Amniotic stem cell (primary cell): ENCODE measurements around the gene NDRG3.
A peak's percentile ranks its signal among the peaks of the same experiment; 100 is the strongest.
"Not testable (repeated sequence)": the region's sequence is repeated elsewhere in the genome, so short reads cannot be mapped to it uniquely, and the experiment has no call there.

Experiments
- DNase-seq: peaks from one replicate; lab custom pipeline; 2025; lab: John Stamatoyannopoulos, UW

Gene NDRG3

GRCh38 chr20:36760647-36761046 lies 14.8 kb upstream of the NDRG3 start:
- DNase-seq: no peak

GRCh38 chr20:36758276-36758675 lies 12.4 kb upstream of the NDRG3 start:
- DNase-seq: no peak

DNA sequence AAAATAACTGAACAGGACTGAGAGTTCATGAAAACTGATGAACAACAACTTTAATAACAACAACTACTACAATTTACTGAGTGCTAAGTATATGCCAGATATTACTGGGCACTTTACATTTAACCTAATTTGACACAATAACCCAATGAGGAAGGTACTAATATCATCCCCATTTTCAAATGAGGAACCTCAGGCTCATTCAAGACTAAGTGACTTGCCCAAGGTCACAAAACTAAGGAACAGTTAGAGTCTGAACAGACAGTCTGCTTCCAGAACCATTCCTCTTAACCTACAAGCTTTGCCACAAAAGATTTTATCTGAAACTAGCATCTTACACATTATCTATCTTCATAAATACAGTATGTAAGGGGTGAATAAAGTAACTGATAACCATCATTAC lies 10.6 kb upstream of the NDRG3 start:
- DNase-seq: no peak

GRCh38 chr20:36754656-36755222 lies 8.8 kb upstream of the NDRG3 start:
- peak; percentile 49 for DNase-seq

DNA sequence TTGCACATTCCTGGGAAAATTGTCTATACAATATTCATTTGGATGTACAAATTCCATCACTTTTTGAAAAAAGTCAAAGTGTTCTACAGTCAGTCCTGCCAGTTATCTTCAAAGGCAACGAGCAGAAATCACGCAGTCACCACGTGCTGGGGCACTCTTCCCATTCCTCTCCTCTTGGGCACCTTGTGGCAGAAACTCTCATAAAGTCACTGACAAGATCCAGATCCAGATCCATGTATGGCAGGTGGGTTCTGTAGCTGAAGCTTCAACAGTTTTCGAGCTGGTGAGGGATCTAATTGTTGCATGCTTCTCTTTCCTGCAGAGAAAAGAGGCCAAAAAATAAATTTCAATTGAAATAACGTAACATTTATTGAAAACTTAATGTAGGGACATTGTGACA lies 6.7 kb upstream of the NDRG3 start:
- no peak for DNase-seq

GRCh38 chr20:36745234-36745926 lies 510 bp downstream of the NDRG3 start:
- no peak for DNase-seq

DNA sequence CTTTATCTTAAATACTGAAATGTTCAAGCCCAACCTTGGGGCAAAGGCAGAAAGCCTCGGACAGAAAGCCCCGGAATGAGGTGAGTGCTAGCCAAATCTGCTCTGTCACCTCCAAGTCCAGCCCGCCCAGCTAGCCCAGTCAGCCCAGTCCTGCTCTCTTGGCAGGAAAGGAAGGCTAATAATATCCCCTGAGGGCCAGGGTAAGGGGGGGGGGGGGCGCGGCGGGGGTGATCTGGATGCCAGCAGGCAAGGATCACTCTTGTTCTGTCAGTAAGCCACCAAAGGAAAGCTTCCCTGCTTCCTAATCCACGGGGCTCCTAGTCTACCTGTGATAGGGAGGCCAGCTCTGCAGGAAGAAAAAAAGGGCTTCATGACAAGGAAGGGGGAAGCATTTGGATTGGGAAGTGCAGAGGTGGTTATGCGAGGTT lies 1.1 kb downstream of the NDRG3 start:
- no peak for DNase-seq

GRCh38 chr20:36744243-36744642 lies 1.6 kb downstream of the NDRG3 start:
- DNase-seq: no peak

GRCh38 chr20:36742558-36742957 lies 3.3 kb downstream of the NDRG3 start:
- DNase-seq: no peak

DNA sequence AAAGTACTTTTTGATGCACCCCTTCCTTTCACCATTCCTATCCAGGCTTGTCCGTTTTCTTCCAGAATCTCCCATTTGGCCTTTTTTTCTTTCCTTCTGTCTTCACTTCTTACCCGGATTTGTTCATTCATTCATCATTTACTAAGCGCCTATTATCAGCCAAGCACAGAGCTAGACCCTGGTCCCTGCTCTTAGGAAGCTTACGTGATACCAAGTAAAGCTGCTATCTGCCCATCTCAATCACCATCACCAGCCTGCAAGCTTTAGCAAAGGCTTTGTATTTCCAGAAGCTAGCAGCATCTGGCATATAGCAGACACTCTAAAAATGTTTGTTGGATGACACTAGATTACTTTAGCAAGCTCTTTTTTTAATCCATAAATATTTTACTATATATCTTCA lies 4.8 kb downstream of the NDRG3 start:
- no peak for DNase-seq

DNA sequence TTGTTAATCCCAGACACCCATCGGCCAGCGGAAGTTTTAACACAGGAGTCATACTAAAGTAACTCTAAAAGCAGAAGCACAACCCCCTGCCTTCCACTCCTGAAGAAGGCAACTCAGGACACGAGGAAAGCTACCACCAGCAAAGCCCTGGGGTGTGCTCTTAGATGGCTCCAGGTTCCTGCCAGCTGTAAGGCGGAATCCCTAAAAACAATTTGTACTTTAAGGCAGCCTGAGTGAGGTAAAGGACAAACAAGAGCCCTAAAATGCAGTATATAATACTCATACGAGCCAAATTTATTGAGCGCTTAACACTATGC lies 8.7 kb downstream of the NDRG3 start:
- no peak for DNase-seq

DNA sequence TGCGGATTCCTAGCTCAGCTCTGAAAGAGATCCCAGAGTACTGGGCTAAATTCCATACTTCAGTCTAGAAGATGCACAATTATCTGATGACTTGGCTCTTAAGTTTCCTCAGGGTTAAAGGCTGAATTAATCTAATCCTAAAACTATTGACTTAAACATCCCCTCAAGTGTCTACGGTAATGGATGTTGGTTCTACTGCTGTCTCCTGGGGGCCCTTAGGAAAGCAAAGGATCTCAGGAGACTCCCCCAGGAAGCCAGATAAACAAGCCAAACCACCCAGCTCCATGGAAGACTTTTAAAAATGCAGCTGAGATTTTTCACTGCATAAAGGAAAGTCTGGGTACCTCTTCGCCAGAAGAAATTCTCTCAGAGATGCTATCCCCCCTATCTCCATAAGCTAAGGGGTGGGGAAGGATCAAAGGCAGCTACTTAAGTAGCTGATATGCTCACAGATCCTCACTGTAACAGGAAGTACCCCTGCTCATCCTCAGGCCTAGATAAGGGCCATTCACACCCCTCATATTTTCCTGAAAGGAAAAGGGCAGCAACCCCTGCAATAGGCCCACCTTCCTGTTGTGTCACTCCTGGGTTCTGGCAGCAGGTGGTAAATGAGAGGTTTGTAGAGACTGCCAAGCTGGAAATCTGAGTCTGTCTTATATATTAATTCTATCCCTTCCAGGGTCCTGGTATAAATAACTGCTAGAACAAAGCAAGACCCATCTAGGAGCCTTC lies 9.3 kb downstream of the NDRG3 start:
- no peak for DNase-seq

DNA sequence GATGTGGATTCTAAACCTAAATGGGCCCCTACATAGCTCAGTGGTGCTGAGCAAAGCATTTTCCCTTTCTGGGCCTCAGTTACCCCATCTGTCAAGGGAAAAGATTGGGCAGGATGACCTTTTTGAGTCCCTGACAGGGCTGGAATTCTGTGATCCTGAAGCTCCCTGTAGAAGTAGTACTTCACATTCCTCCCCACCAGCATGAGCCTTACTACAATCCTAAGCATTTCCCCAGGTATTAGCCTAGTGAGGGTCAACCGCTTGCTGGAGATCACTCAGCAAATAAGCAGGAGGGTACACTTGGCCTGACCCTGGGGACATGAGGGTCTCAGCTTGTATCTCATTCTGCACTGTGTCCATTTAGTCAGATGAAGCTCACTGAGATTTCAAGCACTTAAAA lies 13.4 kb downstream of the NDRG3 start:
- no peak for DNase-seq

DNA sequence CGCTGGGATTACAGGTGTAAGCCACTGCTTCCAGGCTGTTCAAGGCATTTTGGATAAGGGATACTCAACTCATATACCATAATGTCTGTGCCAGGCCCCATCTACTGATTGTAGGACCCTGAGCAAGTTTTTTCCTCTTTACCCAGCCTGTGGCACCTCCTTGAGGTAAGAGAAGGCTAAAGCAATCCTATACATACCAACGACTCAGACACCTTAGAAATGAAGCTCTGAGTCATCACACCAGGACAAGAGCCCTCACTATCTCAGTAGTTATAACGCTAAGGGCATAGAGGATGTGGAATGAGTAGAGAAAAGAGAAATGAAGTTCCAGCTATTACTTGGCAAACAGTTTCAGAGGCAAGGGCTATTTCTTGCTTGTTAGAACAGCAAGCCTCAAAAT lies 16.9 kb downstream of the NDRG3 start:
- no peak for DNase-seq

DNA sequence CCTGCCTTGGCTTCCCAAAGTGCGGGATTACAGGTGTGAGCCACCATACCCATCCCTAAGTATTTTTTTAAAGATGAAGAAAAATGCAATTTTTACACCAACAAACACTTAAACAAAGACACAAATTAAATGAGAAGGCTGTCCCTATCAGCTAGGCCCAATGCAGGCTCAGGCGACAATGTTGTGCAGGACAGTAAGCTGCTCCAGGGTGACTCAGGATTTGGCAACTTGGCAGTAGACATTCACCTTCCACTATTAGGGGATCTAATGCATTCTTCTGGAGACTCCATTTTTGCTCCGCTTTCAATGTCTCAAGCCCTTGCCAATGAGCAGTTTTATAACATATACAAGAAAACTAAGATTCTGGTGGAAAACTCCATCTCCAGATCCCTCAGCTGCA lies 19.7 kb downstream of the NDRG3 start:
- no peak for DNase-seq

- DNase-seq: no peak
Measured at GRCh38 chr20:36720510-36720909, 25.4 kb downstream of the NDRG3 start.

DNA sequence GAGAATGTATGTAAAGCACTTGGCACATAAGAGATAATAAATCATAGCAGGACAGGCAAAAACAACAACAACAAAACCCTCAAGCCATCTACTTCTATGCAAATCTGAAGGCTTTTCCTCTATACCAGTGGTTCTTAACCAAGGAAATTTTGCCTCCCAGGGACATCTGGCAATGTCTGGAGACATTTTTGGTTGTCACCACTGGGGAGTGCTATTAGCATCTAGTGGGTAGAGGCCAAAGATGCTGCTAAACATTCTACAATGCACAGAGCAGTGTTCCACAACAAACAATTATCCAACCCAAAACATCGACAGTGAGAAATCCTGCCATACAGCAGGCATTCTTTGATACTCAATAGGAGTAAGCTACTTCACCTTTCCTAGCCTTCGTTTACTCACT lies 28.2 kb downstream of the NDRG3 start:
- no peak for DNase-seq

DNA sequence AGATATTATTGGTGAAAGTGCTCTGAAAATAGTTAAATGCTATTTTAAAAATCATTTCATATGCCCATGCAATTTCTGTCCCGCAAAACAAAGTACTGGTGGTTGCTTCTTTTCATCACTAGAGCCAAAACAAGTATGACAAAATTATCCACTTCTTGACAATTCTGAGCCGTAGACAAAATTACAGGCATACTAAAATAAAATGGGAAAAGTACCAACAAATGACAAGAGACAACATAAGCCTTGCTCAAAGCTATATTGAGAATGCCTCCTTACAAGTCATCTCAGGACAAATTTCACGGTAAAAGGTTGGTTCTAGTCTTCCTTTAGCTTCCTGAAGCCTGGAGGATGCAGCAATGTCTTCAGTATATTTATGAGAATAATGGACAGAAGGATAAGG lies 28.9 kb downstream of the NDRG3 start:
- DNase-seq: no peak

DNA sequence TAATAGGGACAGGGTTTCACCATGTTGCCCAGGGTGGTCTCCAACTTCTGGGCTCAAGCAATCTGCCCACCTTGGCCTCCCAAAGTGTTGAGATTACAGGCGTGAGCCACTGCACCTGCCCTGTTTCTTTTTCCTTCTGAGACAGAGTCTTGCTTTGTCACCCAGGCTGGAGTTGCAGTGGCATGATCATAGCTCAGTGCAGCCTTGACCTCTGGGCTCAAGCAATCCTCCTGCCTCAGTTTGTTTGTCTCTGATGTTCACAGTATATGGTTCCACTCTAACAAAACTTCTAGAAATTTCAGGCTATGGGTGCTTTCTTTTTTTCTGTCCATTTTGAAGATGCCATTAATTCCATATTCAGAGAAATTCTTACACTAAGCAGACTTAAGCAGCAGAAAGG lies 33.1 kb downstream of the NDRG3 start:
- DNase-seq: no peak

GRCh38 chr20:36709126-36709525 lies 36.8 kb downstream of the NDRG3 start:
- DNase-seq: no peak

GRCh38 chr20:36703530-36703929 lies 42.4 kb downstream of the NDRG3 start:
- no peak for DNase-seq

DNA sequence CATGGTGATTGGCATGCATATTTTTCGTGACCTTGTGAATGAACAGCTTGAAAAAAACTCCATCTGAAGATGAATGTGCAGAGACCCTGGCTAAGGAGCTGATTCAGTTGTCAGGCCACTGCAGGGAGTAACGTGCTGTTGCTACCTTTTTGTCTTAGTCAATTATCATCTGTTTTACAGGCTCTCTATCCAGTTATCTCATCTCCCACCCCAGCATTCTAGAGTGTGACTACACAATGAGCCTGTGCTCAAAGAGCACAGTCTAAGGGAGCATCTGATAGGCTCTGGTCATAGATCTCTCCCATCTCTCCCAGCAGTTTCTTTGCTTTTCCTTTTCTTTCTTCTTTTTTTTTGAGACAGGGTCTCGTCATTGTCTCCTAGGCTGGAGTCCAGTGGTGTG lies 45.5 kb downstream of the NDRG3 start:
- DNase-seq: no peak

GRCh38 chr20:36695467-36695866 lies 50.4 kb downstream of the NDRG3 start:
- not testable (repeated sequence) for DNase-seq

GRCh38 chr20:36688630-36689029 lies 57.3 kb downstream of the NDRG3 start:
- DNase-seq: no peak
